Measurements from ENCODE around the gene TRAF3.

The TRAF3 gene

GRCh38 chr14:102915292-102916110 is 138.3 kb downstream of the TRAF3 start:
- no peaks in the 10 kb centered on the region for H3K27me3 ChIP-seq (ENCODE audit: insufficient read depth, poor library complexity, severe bottlenecking)
- TF ChIP-seq REST (IDR thresholded peaks at IDR 0.05; ENCODE audit: insufficient replicate concordance, low read depth) (no peak), SPI1 (IDR thresholded peaks at IDR 0.05; ENCODE audit: borderline replicate concordance, low read depth) (no peak), POLR2AphosphoS5 (IDR thresholded peaks at IDR 0.05; ENCODE audit: low read depth) (no peak), GABPA (IDR thresholded peaks at IDR 0.05; ENCODE audit: low read depth) (no peak)
- TF ChIP-seq, protein P1, sequence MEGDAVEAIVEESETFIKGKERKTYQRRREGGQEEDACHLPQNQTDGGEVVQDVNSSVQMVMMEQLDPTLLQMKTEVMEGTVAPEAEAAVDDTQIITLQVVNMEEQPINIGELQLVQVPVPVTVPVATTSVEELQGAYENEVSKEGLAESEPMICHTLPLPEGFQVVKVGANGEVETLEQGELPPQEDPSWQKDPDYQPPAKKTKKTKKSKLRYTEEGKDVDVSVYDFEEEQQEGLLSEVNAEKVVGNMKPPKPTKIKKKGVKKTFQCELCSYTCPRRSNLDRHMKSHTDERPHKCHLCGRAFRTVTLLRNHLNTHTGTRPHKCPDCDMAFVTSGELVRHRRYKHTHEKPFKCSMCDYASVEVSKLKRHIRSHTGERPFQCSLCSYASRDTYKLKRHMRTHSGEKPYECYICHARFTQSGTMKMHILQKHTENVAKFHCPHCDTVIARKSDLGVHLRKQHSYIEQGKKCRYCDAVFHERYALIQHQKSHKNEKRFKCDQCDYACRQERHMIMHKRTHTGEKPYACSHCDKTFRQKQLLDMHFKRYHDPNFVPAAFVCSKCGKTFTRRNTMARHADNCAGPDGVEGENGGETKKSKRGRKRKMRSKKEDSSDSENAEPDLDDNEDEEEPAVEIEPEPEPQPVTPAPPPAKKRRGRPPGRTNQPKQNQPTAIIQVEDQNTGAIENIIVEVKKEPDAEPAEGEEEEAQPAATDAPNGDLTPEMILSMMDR (IDR thresholded peaks at IDR 0.05; ENCODE audit: insufficient read depth, low read length): no peak
- no peak overlapping the region for H3K27ac ChIP-seq (replicated peaks)
- no peak for DNase-seq (ENCODE audit: low read depth in 1 of 2, low spot score in 1 of 2)
- no peak overlapping the region for H3K4me3 ChIP-seq (replicated peaks; ENCODE audit: insufficient read depth, low read length)

DNA sequence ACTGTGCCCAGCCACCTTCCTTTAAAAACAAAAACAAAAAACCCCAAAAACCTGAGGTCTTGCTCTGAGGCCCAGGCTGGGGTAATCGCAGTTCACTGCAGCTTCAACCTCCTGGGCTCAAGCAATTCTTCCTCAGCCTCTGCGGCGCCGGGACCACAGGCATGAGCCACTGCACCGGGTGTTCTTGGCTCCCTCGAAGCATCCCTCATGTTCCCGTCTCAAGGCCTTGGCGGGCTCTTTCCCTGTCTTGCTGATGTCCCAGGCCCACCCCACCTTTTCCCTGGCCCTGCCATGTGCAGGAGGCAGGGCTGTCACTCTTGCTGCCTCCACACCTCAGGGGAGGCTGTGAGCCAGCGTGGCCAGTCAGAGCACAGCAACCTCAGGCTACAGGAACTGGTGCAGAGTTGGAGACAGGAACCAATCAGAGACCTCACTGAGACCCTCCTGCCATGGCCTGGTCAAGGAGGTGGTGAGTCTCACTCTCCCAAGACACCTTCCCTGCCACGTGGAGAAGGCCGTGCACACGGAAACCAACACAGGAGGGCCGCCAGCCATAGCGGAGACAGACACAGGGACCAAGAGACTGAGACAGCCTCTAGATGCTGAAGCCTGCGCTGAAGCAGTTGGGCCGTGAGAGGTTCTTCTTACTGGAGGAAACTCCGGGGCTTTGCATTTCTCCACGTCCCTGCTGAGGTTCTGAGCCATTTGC is 139.3 kb downstream of the TRAF3 start:
- H3K27me3 ChIP-seq (ENCODE audit: insufficient read depth, poor library complexity, severe bottlenecking): no peaks in the 10 kb centered on the region
- H3K27ac ChIP-seq (replicated peaks): no peak overlapping the region
- H3K4me3 ChIP-seq (replicated peaks; ENCODE audit: insufficient read depth, low read length): no peak overlapping the region
- no peak for DNase-seq (ENCODE audit: low read depth in 1 of 2, low spot score in 1 of 2)
- TF ChIP-seq, protein P1 (IDR thresholded peaks at IDR 0.05; ENCODE audit: insufficient read depth, low read length): no peak
- no peak for TF ChIP-seq REST (IDR thresholded peaks at IDR 0.05; ENCODE audit: insufficient replicate concordance, low read depth)
- no peak for TF ChIP-seq POLR2AphosphoS5 (IDR thresholded peaks at IDR 0.05; ENCODE audit: low read depth)
- TF ChIP-seq SPI1 (IDR thresholded peaks at IDR 0.05; ENCODE audit: borderline replicate concordance, low read depth): no peak
- TF ChIP-seq GABPA (IDR thresholded peaks at IDR 0.05; ENCODE audit: low read depth): no peak

- DNase-seq (ENCODE audit: low read depth in 1 of 2, low spot score in 1 of 2): no peak
- Histone ChIP-seq H3K4me3 (replicated peaks; ENCODE audit: insufficient read depth, low read length) (no peak overlapping the region), H3K27ac (replicated peaks) (no peak overlapping the region), H3K27me3 (ENCODE audit: insufficient read depth, poor library complexity, severe bottlenecking) (peaks cover under 1% of the 10 kb centered on the region)
- TF ChIP-seq REST (IDR thresholded peaks at IDR 0.05; ENCODE audit: insufficient replicate concordance, low read depth) (no peak), GABPA (IDR thresholded peaks at IDR 0.05; ENCODE audit: low read depth) (no peak), SPI1 (IDR thresholded peaks at IDR 0.05; ENCODE audit: borderline replicate concordance, low read depth) (no peak), POLR2AphosphoS5 (IDR thresholded peaks at IDR 0.05; ENCODE audit: low read depth) (no peak)
- TF ChIP-seq, protein P1 (IDR thresholded peaks at IDR 0.05; ENCODE audit: insufficient read depth, low read length): no peak
These were observed 139.8 kb downstream of the TRAF3 start for GRCh38 chr14:102917056-102917385.

Measured in HL-60 (cell line).